IMR-90 (cell line): Measurements from ENCODE around the gene ARMC8. TPM values are rescaled to one million over a fixed set of nuclear protein-coding genes. Genes with fewer than 3 reads are reported as not detected.

Source experiments
- ATAC-seq: fragments of 200-7000 bp; cut with Tn5 transposase; 2 replicates; pipeline ENCODE4 v1.9.1; 2020; ENCODE audit warnings: low read depth, mild to moderate bottlenecking, moderate library complexity
- BruUV-seq: library from RNA; stranded (reverse); fragments of 400-500 nt; replicated peaks from 2 replicates; lab custom pipeline; 2021; lab: Mats Ljungman, UMichigan
- CTCF ChIA-PET: fragments of 300-600 bp; formaldehyde crosslinking; extraction: SDS; loops from one replicate; lab custom pipeline; 2021; ENCODE audit warnings: antibody characterized with exemption; lab: Yijun Ruan, JAX
- POLR2A ChIA-PET: fragments of 300-600 bp; sonication (Branson Sonifier 250); formaldehyde crosslinking; loops from one replicate; lab custom pipeline; 2022; ENCODE audit warnings: antibody characterized with exemption; ENCODE audit not compliant: unreplicated experiment; lab: Charles Lee
- DNase-seq: peaks from one replicate; pipeline ENCODE4 v3.0.0; 2013
- H2AFZ ChIP-seq: replicated peaks from 2 replicates; pipeline ENCODE3; 2013; ENCODE audit warnings: low read length, mild to moderate bottlenecking; ENCODE audit not compliant: poor library complexity
- H2AK5ac ChIP-seq: 2 replicates; pipeline ENCODE4 v1.6.1; 2013; ENCODE audit warnings: low read depth, low read length, inconsistent platforms
- H2AK9ac ChIP-seq: replicated peaks from 2 replicates; pipeline ENCODE3; 2013; ENCODE audit warnings: mild to moderate bottlenecking, low read depth, low read length, moderate library complexity; ENCODE audit not compliant: poor library complexity
- H2BK120ac ChIP-seq: 2 replicates; pipeline ENCODE4 v1.6.1; 2013; ENCODE audit warnings: low read depth, low read length, inconsistent platforms
- H2BK15ac ChIP-seq: 3 replicates; pipeline ENCODE4 v1.6.1; 2013; ENCODE audit warnings: low read depth, low read length, inconsistent platforms
- H2BK20ac ChIP-seq: 2 replicates; pipeline ENCODE4 v1.6.1; 2013; ENCODE audit warnings: low read depth, mild to moderate bottlenecking, inconsistent platforms, low read length, moderate library complexity
- H2BK5ac ChIP-seq: 2 replicates; pipeline ENCODE4 v1.6.1; 2013; ENCODE audit warnings: mild to moderate bottlenecking, low read depth, low read length, inconsistent platforms; ENCODE audit not compliant: poor library complexity, severe bottlenecking
- H3K14ac ChIP-seq: replicated peaks from 2 replicates; pipeline ENCODE4 v1.6.1; 2013; ENCODE audit warnings: low read depth, low read length, inconsistent platforms
- H3K18ac ChIP-seq: 2 replicates; pipeline ENCODE4 v1.6.1; 2013; ENCODE audit warnings: low read depth, low read length, control low read depth
- H3K23ac ChIP-seq: 2 replicates; pipeline ENCODE4 v1.6.1; 2013; ENCODE audit warnings: low read depth, low read length, inconsistent platforms
- H3K27ac ChIP-seq: 2 replicates; pipeline ENCODE4 v1.5.1; 2013; ENCODE audit warnings: mild to moderate bottlenecking, control low read depth, low read length; ENCODE audit not compliant: insufficient read depth
- H3K27me3 ChIP-seq: 2 replicates; pipeline ENCODE4 v1.6.1; 2013; ENCODE audit warnings: low read length; ENCODE audit not compliant: control insufficient read depth, insufficient read depth
- H3K36me3 ChIP-seq: 2 replicates; pipeline ENCODE4 v1.6.1; 2013; ENCODE audit warnings: low read length, mixed read lengths; ENCODE audit not compliant: control insufficient read depth, insufficient read depth
- H3K4ac ChIP-seq: 2 replicates; pipeline ENCODE4 v1.6.1; 2013; ENCODE audit warnings: low read depth, low read length, inconsistent platforms
- H3K4me1 ChIP-seq: 2 replicates; pipeline ENCODE4 v1.6.1; 2013; ENCODE audit warnings: low read length, mixed read lengths; ENCODE audit not compliant: control insufficient read depth, insufficient read depth
- H3K4me2 ChIP-seq: 2 replicates; pipeline ENCODE4 v1.6.1; 2013; ENCODE audit warnings: low read depth, mild to moderate bottlenecking, control low read depth, low read length, moderate library complexity
- H3K4me3 ChIP-seq: 2 replicates; pipeline ENCODE4 v1.5.1; 2013; ENCODE audit warnings: low read depth, mild to moderate bottlenecking, control low read depth, low read length, moderate library complexity; ENCODE audit not compliant: insufficient read depth
- H3K56ac ChIP-seq: 2 replicates; pipeline ENCODE4 v1.6.1; 2013; ENCODE audit warnings: low read length, inconsistent platforms; ENCODE audit not compliant: insufficient read depth; ENCODE audit errors: extremely low read depth
- H3K79me1 ChIP-seq, 2 experiments: 2 replicates each; pipeline ENCODE4 v1.6.1; 2013; ENCODE audit warnings: low read length in 2 of 2, inconsistent platforms in 1 of 2, low read depth in 1 of 2
- H3K9ac ChIP-seq: 2 replicates; pipeline ENCODE4 v1.6.1; 2013; ENCODE audit warnings: low read depth, low read length, control low read depth
- H3K9me1 ChIP-seq: 2 replicates; pipeline ENCODE4 v1.6.1; 2013; ENCODE audit warnings: low read length, inconsistent platforms; ENCODE audit not compliant: insufficient read depth
- H3K9me3 ChIP-seq: 2 replicates; pipeline ENCODE4 v1.6.1; 2013; ENCODE audit warnings: low read length; ENCODE audit not compliant: control insufficient read depth, insufficient read depth
- H4K20me1 ChIP-seq: 2 replicates; pipeline ENCODE4 v1.6.1; 2013; ENCODE audit warnings: low read length, inconsistent platforms; ENCODE audit not compliant: insufficient read depth
- H4K5ac ChIP-seq: 2 replicates; pipeline ENCODE4 v1.6.1; 2013; ENCODE audit warnings: mild to moderate bottlenecking, low read depth, low read length, control low read depth
- H4K8ac ChIP-seq, 2 experiments: 2 replicates each; pipeline ENCODE4 v1.6.1; 2013; ENCODE audit warnings: low read depth in 2 of 2, low read length in 2 of 2, control low read depth in 1 of 2, inconsistent platforms in 1 of 2
- H4K91ac ChIP-seq: 2 replicates; pipeline ENCODE4 v1.6.1; 2013; ENCODE audit warnings: low read depth, low read length, inconsistent platforms; ENCODE audit not compliant: insufficient read depth
- BHLHE40 ChIP-seq: fragments of 150-350 bp; IDR thresholded peaks from 2 replicates; pipeline ENCODE4 v1.6.1; 2016; ENCODE audit warnings: mild to moderate bottlenecking, low read depth, low read length
- CEBPB ChIP-seq: IDR thresholded peaks from 2 replicates; pipeline ENCODE4 v1.6.1; 2012; ENCODE audit warnings: low read depth, low read length, improper control_type of control experiment
- CHD1 ChIP-seq: IDR thresholded peaks from 2 replicates; pipeline ENCODE4 v1.6.1; 2012; ENCODE audit warnings: low read depth, low read length, improper control_type of control experiment
- FOS ChIP-seq: fragments of 150-350 bp; IDR thresholded peaks from 2 replicates; pipeline ENCODE4 v1.6.1; 2016; ENCODE audit warnings: low read depth, low read length
- MAFK ChIP-seq: IDR thresholded peaks from 2 replicates; pipeline ENCODE4 v1.6.1; 2012; ENCODE audit warnings: low read depth, low read length, improper control_type of control experiment
- MXI1 ChIP-seq: IDR thresholded peaks from 2 replicates; pipeline ENCODE4 v1.6.1; 2012; ENCODE audit warnings: low read depth, mild to moderate bottlenecking, low read length, moderate library complexity, borderline replicate concordance
- NFE2L2 ChIP-seq: fragments of 150-350 bp; IDR thresholded peaks from 2 replicates; pipeline ENCODE4 v1.6.1; 2016; ENCODE audit warnings: low read depth, mild to moderate bottlenecking, low read length
- POLR2A ChIP-seq: IDR thresholded peaks from 2 replicates; pipeline ENCODE4 v1.6.1; 2012; ENCODE audit warnings: mild to moderate bottlenecking, low read depth, low read length
- RAD21 ChIP-seq: IDR thresholded peaks from 2 replicates; pipeline ENCODE4 v1.6.1; 2012; ENCODE audit warnings: low read length, improper control_type of control experiment
- RFX5 ChIP-seq: IDR thresholded peaks from 2 replicates; pipeline ENCODE4 v1.8.0; 2012; ENCODE audit warnings: low read depth, mild to moderate bottlenecking, low read length, moderate library complexity
- SMC3 ChIP-seq: fragments of 150-350 bp; IDR thresholded peaks from 2 replicates; pipeline ENCODE4 v1.6.1; 2016; ENCODE audit warnings: low read depth, mild to moderate bottlenecking, antibody characterized with exemption, low read length, moderate library complexity
- WGBS, 2 experiments: methylation state at CpG; one replicate each; pipeline versions ENCODE4 v1.1.5 to v1.1.7; 2013; ENCODE audit warnings: missing lambda C conversion rate in 2 of 2; ENCODE audit not compliant: insufficient read length in 1 of 2; ENCODE audit errors: extremely low coverage in 2 of 2; 5-methylcytosine and 5-hydroxymethylcytosine counted together
- dilution Hi-C: fragments of 300-500 bp; cut with HindIII; formaldehyde crosslinking; loops from one replicate; pipeline ENCODE4 v1.14.3; 2018; ENCODE audit warnings: low sequenced_read_pairs; ENCODE audit not compliant: unreplicated experiment
- in situ Hi-C: fragments of 300-500 bp; cut with MboI; formaldehyde crosslinking; loops from 3 replicates; pipeline ENCODE4 v1.14.3; 2019; ENCODE audit warnings: low sequenced_read_pairs, inconsistent platforms, mixed read lengths
- intact Hi-C: fragments of 100-400 bp; cut with micrococcal nuclease; formaldehyde crosslinking; loops from 2 replicates; pipeline ENCODE4 v1.10.0; 2022
- polyA plus RNA-seq, 3 experiments: library from polyadenylated mRNA; depleted of rRNA; stranded (reverse); fragments of >200 nt; gene quantifications; 2 replicates each; pipeline ENCODE4 v1.2.3, GENCODE V29; 2012; ENCODE audit warnings: low replicate concordance in 1 of 3
- total RNA-seq: library from RNA; depleted of rRNA; stranded (reverse); fragments of >200 nt; gene quantifications from 2 replicates; pipeline ENCODE4 v1.2.3, GENCODE V29; 2012
- TF ChIP-seq, protein P1 (sequence below): fragments of 150-350 bp; IDR thresholded peaks from 2 replicates; pipeline ENCODE4 v1.6.1; 2016; ENCODE audit warnings: low read depth, mild to moderate bottlenecking, low read length, moderate library complexity, borderline replicate concordance
- TF ChIP-seq, protein P2 (sequence below): conservative IDR thresholded peaks from 2 replicates; pipeline ENCODE4 v1.5.1; 2012; ENCODE audit warnings: mild to moderate bottlenecking, low read depth, low read length, improper control_type of control experiment
- TF ChIP-seq, protein P3 (sequence below): fragments of 150-350 bp; IDR thresholded peaks from 2 replicates; pipeline ENCODE4 v1.6.1; 2017; ENCODE audit warnings: mild to moderate bottlenecking, antibody characterized with exemption, low read length, low read depth

ARMC8 gene
- total and polyA plus RNA-seq, 2 of the 4 experiments (the other 2 are of a cell fraction) = 39.1 to 75.1 TPM

GRCh38 chr3:138245026-138245425 is 57.9 kb downstream of the ARMC8 start:
- Histone ChIP-seq H3K9me3 (no peaks in the 10 kb centered on the region), H2AK9ac (no peak overlapping the region), H3K27ac (no peak overlapping the region), H2AFZ (no peak overlapping the region), H2BK20ac (no peak overlapping the region), H3K36me3 (peaks cover 8% of the 10 kb centered on the region; the same call in 1 of the 2 replicates), H3K18ac (no peak overlapping the region), H3K4me1 (no peaks in the 10 kb centered on the region), H3K4ac (no peak overlapping the region), H3K27me3 (no peaks in the 10 kb centered on the region), H3K23ac (no peak overlapping the region), H3K79me1 (no peaks in the 10 kb centered on the region; a peak in 1 of 4 replicates), H4K20me1 (no peaks in the 10 kb centered on the region; the same call in 1 of the 2 replicates), H4K91ac (no peak overlapping the region), H4K8ac (no peak overlapping the region), H2BK15ac (no peak overlapping the region), H3K4me2 (no peak overlapping the region), H3K56ac (no peak overlapping the region), H3K14ac (no peak overlapping the region), H3K9me1 (no peaks in the 10 kb centered on the region), H2BK5ac (no peak overlapping the region), H2BK120ac (no peak overlapping the region), H3K4me3 (no peak overlapping the region), H4K5ac (no peak overlapping the region), H3K9ac (no peak overlapping the region), H2AK5ac (no peak overlapping the region)
- dilution Hi-C loops = no loop called here
- ChIA-PET CTCF (no interaction called here), POLR2A (no interaction called here)
- TF ChIP-seq MXI1 = no peak
- no peak for TF ChIP-seq CEBPB
- TF ChIP-seq NFE2L2 = no peak
- TF ChIP-seq, protein P1, sequence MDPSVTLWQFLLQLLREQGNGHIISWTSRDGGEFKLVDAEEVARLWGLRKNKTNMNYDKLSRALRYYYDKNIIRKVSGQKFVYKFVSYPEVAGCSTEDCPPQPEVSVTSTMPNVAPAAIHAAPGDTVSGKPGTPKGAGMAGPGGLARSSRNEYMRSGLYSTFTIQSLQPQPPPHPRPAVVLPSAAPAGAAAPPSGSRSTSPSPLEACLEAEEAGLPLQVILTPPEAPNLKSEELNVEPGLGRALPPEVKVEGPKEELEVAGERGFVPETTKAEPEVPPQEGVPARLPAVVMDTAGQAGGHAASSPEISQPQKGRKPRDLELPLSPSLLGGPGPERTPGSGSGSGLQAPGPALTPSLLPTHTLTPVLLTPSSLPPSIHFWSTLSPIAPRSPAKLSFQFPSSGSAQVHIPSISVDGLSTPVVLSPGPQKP = no peak
- TF ChIP-seq FOS = no peak
- TF ChIP-seq RAD21 = no peak
- no peak for TF ChIP-seq RFX5
- TF ChIP-seq, protein P2, sequence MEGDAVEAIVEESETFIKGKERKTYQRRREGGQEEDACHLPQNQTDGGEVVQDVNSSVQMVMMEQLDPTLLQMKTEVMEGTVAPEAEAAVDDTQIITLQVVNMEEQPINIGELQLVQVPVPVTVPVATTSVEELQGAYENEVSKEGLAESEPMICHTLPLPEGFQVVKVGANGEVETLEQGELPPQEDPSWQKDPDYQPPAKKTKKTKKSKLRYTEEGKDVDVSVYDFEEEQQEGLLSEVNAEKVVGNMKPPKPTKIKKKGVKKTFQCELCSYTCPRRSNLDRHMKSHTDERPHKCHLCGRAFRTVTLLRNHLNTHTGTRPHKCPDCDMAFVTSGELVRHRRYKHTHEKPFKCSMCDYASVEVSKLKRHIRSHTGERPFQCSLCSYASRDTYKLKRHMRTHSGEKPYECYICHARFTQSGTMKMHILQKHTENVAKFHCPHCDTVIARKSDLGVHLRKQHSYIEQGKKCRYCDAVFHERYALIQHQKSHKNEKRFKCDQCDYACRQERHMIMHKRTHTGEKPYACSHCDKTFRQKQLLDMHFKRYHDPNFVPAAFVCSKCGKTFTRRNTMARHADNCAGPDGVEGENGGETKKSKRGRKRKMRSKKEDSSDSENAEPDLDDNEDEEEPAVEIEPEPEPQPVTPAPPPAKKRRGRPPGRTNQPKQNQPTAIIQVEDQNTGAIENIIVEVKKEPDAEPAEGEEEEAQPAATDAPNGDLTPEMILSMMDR = no peak
- no peak for TF ChIP-seq SMC3
- no peak for TF ChIP-seq BHLHE40
- no peak for TF ChIP-seq MAFK
- TF ChIP-seq, protein P3, sequence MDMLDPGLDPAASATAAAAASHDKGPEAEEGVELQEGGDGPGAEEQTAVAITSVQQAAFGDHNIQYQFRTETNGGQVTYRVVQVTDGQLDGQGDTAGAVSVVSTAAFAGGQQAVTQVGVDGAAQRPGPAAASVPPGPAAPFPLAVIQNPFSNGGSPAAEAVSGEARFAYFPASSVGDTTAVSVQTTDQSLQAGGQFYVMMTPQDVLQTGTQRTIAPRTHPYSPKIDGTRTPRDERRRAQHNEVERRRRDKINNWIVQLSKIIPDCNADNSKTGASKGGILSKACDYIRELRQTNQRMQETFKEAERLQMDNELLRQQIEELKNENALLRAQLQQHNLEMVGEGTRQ = no peak
- no peak for TF ChIP-seq POLR2A
- no peak for TF ChIP-seq CHD1
- 96% methylated on average over 4 of the region's 9 CpGs; no CpG with 5 or more reads in 1 of the 2 experiments for WGBS, 2 experiments
- intact Hi-C loops = loop anchor here (10.0 kb wide), 1 partner anchor 180 kb away; no protein-coding TSS in a partner anchor
- DNase-seq = no peak
- BruUV-seq = no TSS peak
- in situ Hi-C loops = no loop called here
- no peak for ATAC-seq
